Tibial nerve (tissue), 4 donors: ENCODE data around the gene CALML5. TPM values are rescaled to one million over a fixed set of nuclear protein-coding genes. Genes with fewer than 3 reads are reported as not detected.

ENCODE experiments used
- DNase-seq, 2 donors: peaks; one replicate each; pipeline ENCODE4 v3.0.0-alpha.2; 2019; ENCODE audit warnings: low spot score in 2 of 2
- H3K27ac ChIP-seq, 4 donors: fragments of 200-600 bp; sonication (generic) in 3 of 4; one replicate each; pipeline ENCODE4 v1.5.1; 2017 to 2019; ENCODE audit warnings: mild to moderate bottlenecking in 1 of 4
- H3K27me3 ChIP-seq, 2 donors: fragments of 200-600 bp; sonication (generic) in 1 of 2; one replicate each; pipeline versions ENCODE4 v1.5.1 to v1.6.0; 2017 to 2019
- H3K36me3 ChIP-seq, 3 donors: fragments of 200-600 bp; sonication (generic); one replicate each; pipeline ENCODE4 v1.5.1; 2018 to 2019
- H3K4me1 ChIP-seq, 4 donors: fragments of 200-600 bp; sonication (generic) in 3 of 4; one replicate each; pipeline ENCODE4 v1.5.1; 2017 to 2019
- H3K4me3 ChIP-seq, 4 donors: fragments of 200-600 bp; sonication (generic) in 3 of 4; one replicate each; pipeline ENCODE4 v1.5.1; 2017 to 2019; ENCODE audit warnings: mild to moderate bottlenecking in 1 of 4, moderate library complexity in 1 of 4
- H3K9me3 ChIP-seq, 4 donors: fragments of 200-600 bp; sonication (generic) in 3 of 4; one replicate each; pipeline ENCODE4 v1.5.1; 2017 to 2019
- CTCF ChIP-seq, 5 experiments: fragments of 200-600 bp in 3 of 5; fragments of 450-650 bp in 2 of 5; sonication (generic) in 3 of 5; IDR thresholded peaks; one replicate each; pipeline ENCODE4 v1.5.1; 2016 to 2019; ENCODE audit warnings: antibody characterized with exemption in 5 of 5, mild to moderate bottlenecking in 3 of 5, moderate library complexity in 2 of 5
- EP300 ChIP-seq, 2 donors: sonication (generic); formaldehyde crosslinking; IDR thresholded peaks; one replicate each; pipeline ENCODE4 v1.6.1; 2017; ENCODE audit warnings: antibody characterized with exemption in 2 of 2, mild to moderate bottlenecking in 1 of 2
- POLR2A ChIP-seq, 2 donors: fragments of 450-650 bp; IDR thresholded peaks; one replicate each; pipeline ENCODE4 v1.6.1; 2017; ENCODE audit warnings: antibody characterized with exemption in 2 of 2, mild to moderate bottlenecking in 2 of 2, moderate library complexity in 2 of 2
- WGBS, 2 donors: methylation state at CpG; one replicate each; pipeline ENCODE4 v1.1.5; 2018; 5-methylcytosine and 5-hydroxymethylcytosine counted together
- total RNA-seq, 4 donors: library from RNA; depleted of rRNA; stranded (reverse); fragments of >200 nt; gene quantifications; one replicate each; pipeline ENCODE4 v1.1.0, GENCODE V29; 2016

The CALML5 gene
- total RNA-seq, 4 donors from 2014 or later: not detected

GRCh38 chr10:5461914-5462840, 37.2 kb downstream of the CALML5 start:
- Histone ChIP-seq H3K4me1 (peaks cover 0 to 31% (median 9%) of the 10 kb centered on the region in 4 donors), H3K4me3 (peak overlapping the region in 1 of 4 donors; percentile 2), H3K27me3 (no peaks in the 10 kb centered on the region), H3K9me3 (no peaks in the 10 kb centered on the region), H3K36me3 (peaks cover 0 to 26% (median 0%) of the 10 kb centered on the region in 3 donors), H3K27ac (peak overlapping the region in 3 of 4 donors; percentile 3 to 73 (median 20))
- TF ChIP-seq POLR2A (IDR thresholded peaks at IDR 0.05) (no peak), CTCF (IDR thresholded peaks at IDR 0.05) (no peak), EP300 (IDR thresholded peaks at IDR 0.05) (no peak)
- 41 to 43% methylated on average over 17 of the region's 17 CpGs for WGBS, 2 donors
- no peak for DNase-seq

DNA sequence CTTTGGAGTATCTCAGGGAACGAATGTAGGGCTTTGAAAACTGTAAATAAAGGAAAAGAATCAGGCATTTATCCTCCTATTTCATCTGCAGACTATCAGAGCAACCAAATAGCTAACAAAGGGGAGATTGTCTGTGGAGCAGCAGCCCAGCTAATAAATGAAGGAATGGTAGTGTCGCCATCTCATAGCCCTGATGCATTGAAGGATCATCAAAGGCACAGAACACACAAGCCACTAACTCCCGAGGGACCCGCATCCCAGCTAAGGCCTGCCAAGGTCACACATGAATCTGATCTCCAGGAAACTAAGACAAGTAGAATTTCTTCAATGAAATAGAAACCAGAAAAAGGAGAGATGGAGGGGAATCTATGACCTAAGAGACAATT, 38.2 kb downstream of the CALML5 start:
- WGBS, 2 donors: 32 to 54% methylated on average over 4 of the region's 4 CpGs
- peak overlapping the region in 2 of 4 donors; percentile 20 to 73 for H3K27ac ChIP-seq
- H3K4me3 ChIP-seq: no peak overlapping the region
- H3K4me1 ChIP-seq: peaks cover 0 to 23% (median 7%) of the 10 kb centered on the region in 4 donors
- H3K27me3 ChIP-seq: no peaks in the 10 kb centered on the region
- peak; percentile 32 to 34 for DNase-seq
- H3K36me3 ChIP-seq: peaks cover 0 to 36% (median 0%) of the 10 kb centered on the region in 3 donors
- no peak for TF ChIP-seq CTCF (IDR thresholded peaks at IDR 0.05)
- peak in 1 of 2 donors; percentile 32 for TF ChIP-seq EP300 (IDR thresholded peaks at IDR 0.05)
- no peaks in the 10 kb centered on the region for H3K9me3 ChIP-seq

GRCh38 chr10:5460468-5461202, 38.7 kb downstream of the CALML5 start:
- peak overlapping the region in 1 of 4 donors; percentile 73 for H3K27ac ChIP-seq

GRCh38 chr10:5458949-5459747, 40.2 kb downstream of the CALML5 start:
- no peak for DNase-seq
- no peaks in the 10 kb centered on the region for H3K27me3 ChIP-seq
- H3K4me3 ChIP-seq: no peak overlapping the region
- peaks cover 0 to 57% (median 0%) of the 10 kb centered on the region in 3 donors for H3K36me3 ChIP-seq
- peaks cover 0 to 18% (median 5%) of the 10 kb centered on the region in 4 donors for H3K4me1 ChIP-seq
- 90 to 94% methylated on average over 8 of the region's 8 CpGs for WGBS, 2 donors
- TF ChIP-seq EP300 (IDR thresholded peaks at IDR 0.05) (no peak), POLR2A (IDR thresholded peaks at IDR 0.05) (no peak), CTCF (IDR thresholded peaks at IDR 0.05) (no peak)
- H3K27ac ChIP-seq: no peak overlapping the region
- no peaks in the 10 kb centered on the region for H3K9me3 ChIP-seq

More at GRCh38 chr10:5460468-5461202, 38.7 kb downstream of the CALML5 start:
- peaks cover 0 to 18% (median 5%) of the 10 kb centered on the region in 4 donors for H3K4me1 ChIP-seq
- H3K36me3 ChIP-seq: peaks cover 0 to 42% (median 0%) of the 10 kb centered on the region in 3 donors
- WGBS, 2 donors: 85 to 86% methylated on average over 14 of the region's 14 CpGs
- TF ChIP-seq EP300 (IDR thresholded peaks at IDR 0.05): no peak
- no peak overlapping the region for H3K4me3 ChIP-seq
- H3K27me3 ChIP-seq: no peaks in the 10 kb centered on the region
- DNase-seq: no peak
- H3K9me3 ChIP-seq: no peaks in the 10 kb centered on the region

GRCh38 chr10:5458425-5458824, 40.9 kb downstream of the CALML5 start:
- H3K4me3 ChIP-seq: no peak overlapping the region
- no peak for DNase-seq
- peaks cover 0 to 64% (median 0%) of the 10 kb centered on the region in 3 donors for H3K36me3 ChIP-seq
- WGBS, 2 donors: 98 to 100% methylated on average over 1 of the region's 1 CpG
- no peaks in the 10 kb centered on the region for H3K9me3 ChIP-seq
- TF ChIP-seq POLR2A (IDR thresholded peaks at IDR 0.05): no peak
- TF ChIP-seq EP300 (IDR thresholded peaks at IDR 0.05): no peak
- no peak for TF ChIP-seq CTCF (IDR thresholded peaks at IDR 0.05)
- H3K27ac ChIP-seq: no peak overlapping the region
- no peaks in the 10 kb centered on the region for H3K27me3 ChIP-seq
- peaks cover 0 to 18% (median 5%) of the 10 kb centered on the region in 4 donors for H3K4me1 ChIP-seq
